DMS79 treated with DMSO at 0.1 percent for 48 hours (cell line): ENCODE measurements around the gene ANP32B.
A peak's percentile ranks its signal among the peaks of the same experiment; 100 is the strongest.

Experiments used
- DNase-seq: peaks from one replicate; lab custom pipeline; 2025; lab: John Stamatoyannopoulos, UW

ANP32B gene

DNA sequence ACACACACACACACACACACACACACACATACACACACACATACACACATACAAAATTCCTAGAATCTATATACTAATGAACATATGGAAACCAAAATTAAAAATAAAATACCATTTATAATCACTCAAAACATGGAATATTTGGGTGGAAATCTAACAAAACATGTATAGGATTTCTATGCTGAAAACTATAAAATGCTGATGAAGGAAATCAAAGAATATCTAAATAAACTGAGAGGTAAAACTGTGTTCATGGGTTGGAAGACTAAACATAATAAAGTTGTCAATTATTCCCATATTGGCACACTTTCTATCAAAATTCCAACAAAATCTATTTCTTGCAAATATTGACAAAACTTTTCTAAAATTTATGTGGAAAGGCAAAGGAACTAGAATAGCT is 48.0 kb downstream of the ANP32B start:
- no peak for DNase-seq

DNA sequence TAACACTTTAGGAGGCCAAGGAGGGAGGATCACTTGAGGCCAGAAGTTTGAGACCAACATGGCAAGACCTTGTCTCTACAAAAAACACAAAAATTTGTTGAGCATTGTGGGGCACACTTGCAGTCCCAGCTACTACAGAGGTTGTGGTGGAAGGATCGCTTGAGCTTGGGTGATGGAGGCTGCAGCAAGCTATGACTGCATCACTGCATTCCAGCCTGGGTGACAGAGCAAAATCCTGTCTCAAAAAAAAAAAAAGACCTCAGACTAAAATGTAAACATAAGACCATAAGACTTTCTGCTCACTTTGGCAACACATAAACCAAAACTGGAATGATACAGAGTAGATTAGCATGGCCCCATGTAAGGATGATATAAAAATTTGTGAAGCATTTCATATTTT is 48.8 kb downstream of the ANP32B start:
- no peak for DNase-seq

DNA sequence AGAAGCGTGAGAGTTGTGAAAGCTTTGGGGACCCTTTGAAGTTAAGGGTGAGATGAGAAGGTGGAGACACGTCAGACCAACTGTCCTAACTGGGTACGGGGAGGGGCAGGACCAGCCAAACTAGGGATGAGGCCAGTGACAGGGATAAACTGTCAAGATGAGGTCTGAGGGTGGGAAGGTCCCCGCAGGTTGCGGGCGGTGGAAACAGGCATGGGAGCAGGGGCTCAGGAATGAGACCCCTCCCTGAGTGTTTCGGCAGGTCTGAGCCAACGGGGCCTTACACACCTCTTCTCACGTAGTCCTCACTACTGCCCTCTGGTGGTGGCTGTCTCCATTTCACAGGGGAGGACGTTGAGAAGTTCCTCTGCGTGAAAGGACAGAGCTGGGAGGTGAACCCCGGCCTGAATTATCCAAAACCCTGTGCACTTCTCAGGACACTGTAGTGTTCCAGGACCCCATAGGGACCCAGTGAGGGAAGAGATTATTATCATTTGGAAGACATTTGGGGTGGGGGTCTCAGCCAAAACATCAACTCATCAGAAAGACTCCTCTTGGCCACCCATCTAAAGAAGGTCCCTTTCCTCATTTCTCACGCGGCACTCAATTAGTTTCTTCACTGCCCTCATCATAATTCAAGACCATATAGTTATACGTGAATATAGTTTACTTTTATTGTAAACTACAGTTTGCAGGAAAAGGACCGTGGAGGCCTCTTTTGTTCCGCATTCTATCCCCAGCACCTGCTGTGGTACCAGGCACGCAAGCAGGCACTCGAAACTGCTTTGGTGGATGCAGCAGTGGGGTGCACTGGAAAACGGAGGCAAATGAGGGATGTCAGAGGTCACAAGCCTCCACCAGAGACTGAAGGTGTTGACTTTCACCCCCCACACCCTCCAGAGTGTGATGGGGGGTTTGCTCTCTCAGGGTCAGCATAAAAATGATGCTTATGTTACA is 51.7 kb downstream of the ANP32B start:
- no peak for DNase-seq

DNA sequence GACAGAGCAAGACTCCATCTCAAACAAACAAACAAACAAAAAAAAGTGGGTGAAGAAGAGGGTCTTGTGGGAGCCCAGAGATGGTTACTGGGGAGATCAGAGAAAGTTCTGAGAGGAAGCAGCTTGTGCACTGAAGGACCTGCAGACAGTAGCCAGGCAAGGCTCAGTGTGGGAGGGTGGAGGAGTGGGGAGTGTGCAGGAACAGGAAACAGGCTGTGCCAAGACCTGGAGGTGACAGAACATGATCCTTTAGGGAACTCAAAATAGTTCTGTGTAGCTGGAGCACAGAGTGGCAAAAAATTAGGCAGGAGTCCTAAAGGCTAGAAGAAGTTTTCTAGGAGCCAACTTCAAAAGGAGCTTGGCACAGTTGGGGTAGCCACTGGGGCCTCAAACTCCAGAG is 54.2 kb downstream of the ANP32B start:
- no peak for DNase-seq

DNA sequence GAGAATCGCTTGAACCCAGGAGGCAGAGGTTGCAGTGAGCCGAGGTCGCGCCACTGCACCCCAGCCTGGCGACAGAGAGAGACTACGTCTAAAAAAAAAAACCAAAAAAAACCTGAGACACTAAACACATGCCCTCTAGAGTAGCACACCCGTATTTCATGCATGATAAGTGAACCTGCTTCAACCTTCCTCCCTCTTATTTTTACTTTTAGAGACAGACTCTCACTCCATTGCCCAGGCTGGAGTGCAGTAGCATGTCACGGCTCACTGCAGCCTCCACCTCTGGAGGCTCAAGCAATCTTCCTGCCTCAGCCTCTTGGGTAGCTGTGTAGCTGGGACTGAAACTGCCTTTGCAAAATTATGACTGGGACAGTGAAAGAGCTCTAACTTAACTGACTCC is 55.8 kb downstream of the ANP32B start:
- DNase-seq: no peak

DNA sequence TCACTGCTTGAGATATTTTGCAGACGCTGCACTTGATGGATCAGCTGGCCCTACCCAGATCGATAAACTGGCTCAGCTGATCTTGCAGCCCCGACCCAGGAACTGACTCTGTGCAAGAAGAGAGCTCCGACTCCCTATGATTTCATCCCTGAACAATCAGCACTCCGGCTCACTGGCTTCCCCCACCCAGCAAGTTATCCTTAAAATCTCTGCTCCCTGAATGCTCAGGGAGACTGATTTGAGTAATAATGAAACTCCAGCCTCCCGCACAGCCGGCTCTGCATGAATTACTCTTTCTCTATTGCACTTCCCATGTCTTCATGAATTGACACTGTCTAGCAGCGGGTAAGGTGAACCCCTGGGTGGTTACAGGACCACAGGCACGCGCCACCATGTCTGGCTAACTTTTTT is 56.5 kb downstream of the ANP32B start:
- DNase-seq: no peak

DNA sequence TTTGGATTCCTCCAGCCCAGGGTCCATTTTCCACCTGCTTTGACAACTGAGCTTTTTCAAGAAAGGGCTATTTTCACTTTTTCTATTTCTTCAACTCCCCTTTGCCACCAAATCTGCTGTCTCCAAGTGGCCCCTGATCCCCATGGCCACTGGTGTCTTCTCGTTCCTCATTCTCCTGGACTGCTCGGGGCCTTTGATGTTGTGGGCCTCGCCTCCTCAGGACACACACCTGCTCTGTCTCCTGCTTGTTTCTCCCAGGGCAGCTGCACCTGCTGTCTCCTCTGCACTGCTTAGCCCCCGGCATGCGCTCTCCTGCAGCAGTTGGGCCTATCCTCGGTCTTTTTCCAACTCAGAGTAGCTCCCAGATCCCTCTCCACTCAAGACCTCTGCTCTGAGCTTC is 57.1 kb downstream of the ANP32B start:
- no peak for DNase-seq

DNA sequence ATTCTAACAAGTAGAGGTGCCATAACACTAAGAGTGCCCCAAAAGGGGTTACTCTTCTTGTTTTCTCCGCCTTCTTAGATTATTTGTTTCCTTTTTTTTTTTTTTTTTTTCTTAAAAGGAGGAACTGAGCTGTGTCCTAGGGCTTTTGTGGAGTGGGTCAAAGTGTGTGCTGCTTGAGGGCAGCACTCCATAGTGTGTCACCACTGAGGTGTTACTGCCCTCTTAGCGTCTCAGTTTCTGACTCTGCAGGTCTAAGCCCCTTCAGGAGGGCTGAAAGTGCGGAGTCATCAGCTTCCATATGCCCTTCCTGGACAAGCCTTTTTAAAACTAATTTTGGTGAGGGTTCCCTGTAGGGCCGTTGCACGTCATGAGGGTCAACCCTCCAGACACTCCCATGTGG is 60.8 kb downstream of the ANP32B start:
- DNase-seq: no peak

DNA sequence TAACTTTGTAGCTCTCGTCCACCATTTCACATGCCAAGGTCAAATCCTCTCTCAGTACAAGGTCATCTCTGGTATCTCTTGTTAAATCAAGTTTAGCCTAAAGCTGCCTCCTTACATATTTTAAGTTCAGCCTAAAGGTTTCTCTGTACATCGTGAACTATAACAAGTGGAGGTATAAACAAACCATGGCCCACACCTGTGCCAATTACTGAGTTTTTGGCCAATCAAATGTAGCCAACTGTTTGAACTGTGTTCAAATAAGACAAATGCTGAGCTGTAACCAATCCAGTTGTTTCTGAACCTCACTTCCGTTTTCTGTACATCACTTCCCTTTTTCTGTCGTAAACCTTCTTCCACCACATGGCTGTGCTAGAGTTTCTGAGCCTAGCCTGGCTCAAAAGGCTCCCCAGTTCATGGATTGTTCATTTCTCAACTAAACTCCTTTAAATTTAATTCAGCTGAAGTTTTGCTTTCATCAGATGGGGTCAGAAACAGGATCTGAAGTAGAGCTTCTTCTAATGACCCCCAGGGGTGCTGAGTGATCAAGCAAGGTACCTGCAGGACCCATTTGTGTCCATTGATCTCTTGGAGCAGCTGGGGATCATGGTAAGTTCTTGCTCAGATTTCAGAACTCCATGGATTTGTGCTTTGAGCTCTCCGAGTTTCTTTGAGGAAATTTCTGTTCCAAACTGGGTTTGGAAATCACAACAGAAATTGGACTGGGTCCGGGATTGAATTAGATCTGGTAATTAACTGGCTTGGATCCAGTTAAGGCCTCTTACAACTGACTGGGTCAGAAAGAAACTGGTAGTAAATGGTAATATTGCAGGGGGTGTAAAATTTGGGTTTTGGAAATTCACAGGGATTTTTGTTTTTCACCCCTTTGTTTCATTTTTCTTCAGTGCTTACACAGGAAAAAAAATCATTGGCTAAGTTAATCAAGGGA is 62.4 kb downstream of the ANP32B start:
- no peak for DNase-seq

DNA sequence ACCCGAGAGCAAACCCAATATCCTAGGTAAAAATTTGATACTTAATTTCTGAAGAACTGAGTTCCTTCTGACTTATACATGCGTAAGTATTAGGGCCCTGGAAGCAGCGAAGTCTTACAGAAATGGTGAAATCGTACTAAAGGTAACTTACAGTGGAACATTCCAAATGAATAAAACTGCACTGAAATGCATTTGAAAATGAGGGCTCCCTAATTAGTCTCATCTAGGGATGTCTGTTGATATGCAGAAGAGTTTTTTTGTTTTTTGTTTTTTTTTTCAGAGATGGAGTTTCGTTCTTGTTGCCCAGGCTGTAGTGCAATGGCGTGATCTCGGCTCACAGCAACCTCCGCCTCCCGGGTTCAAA is 63.0 kb downstream of the ANP32B start:
- DNase-seq: no peak

DNA sequence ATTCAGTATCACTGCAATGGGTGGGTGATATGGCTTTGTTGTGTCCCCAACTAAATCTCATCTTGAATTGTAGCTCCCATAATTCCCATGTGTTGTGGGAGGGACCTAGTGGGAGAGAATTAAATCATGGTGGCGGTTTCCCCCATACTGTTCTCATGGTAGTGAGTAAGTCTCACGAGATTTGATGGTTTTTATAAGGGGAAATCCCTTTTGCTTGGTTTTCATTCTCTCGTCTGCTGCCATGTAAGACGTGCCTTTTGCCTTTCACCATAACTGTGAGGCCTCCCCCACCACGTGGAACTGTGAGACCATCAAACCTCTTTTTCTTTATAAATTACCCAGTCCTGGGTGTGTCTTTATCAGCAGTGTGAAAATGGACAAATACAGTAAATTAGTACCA is 63.9 kb downstream of the ANP32B start:
- DNase-seq: no peak

DNA sequence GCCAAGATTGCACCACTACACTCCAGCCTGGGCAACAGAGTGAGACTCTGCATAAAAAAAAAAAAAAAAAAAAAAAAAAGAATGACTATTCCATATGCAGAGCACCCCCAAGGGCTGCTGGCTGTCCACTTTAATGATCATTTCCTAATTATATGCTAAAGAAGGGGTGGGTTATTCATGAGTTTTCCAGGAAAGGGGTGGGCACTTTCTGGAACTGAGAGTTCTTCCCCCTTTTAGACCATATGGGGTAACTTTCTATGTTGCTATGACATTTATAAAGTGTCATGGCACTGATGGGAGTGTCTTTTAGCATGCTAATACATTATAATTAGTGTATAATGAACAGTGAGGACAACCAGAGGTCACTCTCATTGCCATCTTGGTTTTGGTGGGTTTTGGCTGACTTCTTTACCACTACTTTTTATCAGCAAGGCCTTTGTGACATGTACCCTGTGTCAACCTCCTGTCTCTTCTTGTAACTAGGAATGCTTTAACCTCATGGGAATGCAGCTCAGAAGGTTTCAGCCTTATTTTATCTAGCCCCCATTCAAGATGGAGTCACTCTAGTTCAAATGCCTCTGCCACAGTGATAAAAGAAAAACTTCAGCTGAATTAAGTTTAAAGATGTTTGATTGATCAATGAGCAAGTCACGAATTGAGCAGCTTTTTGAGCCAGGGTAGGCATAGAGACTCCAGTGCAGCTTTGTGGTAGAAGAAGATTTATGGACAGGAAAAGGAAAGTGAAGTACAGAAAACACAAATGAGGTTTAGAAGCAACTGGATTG is 66.3 kb downstream of the ANP32B start:
- no peak for DNase-seq

DNA sequence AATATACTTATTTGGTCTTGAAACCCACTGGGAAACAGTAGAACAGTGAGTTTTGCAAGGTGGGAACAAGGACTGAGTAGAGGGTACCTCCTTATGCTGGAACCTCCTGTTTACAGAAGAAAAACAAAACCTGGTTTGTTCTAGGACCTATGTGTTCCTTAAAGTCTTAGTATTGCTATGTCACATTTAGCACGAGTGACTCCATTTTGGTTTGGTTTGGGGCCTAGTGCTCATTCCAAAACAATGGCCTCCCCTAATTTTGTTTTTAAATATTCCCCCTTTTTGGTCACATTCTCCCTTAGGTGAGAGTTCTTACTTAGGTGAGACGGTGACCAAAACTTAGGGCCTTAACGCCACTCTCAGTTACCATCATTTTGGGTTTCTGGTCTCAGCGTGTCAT is 67.2 kb downstream of the ANP32B start:
- no peak for DNase-seq

DNA sequence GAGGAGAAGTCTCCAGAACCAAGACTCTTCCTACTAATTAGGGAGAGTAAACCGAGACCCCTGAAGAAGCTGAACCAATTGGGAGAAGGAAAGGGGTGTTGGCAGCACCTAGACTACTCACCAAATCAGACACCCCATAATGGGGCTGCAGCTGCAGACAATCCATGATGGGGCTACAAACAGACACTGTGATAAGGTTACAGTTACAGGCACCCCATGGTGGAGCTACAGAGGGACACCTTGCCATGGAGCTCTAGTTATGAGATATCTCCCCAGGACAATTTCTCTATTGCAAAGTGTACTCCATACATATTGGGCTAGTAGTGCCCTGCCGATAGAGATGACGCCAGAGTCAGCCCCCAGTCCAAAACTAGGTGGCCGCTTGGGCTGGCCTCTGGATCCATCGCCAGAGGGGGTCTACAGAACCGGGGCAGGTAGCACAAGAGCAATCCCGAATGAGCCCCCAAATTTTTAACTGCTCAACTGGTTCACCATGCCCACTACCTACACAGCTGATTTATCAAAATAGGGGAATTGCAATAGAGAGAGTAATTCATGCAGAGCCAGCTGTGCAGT is 71.3 kb downstream of the ANP32B start:
- DNase-seq: no peak

DNA sequence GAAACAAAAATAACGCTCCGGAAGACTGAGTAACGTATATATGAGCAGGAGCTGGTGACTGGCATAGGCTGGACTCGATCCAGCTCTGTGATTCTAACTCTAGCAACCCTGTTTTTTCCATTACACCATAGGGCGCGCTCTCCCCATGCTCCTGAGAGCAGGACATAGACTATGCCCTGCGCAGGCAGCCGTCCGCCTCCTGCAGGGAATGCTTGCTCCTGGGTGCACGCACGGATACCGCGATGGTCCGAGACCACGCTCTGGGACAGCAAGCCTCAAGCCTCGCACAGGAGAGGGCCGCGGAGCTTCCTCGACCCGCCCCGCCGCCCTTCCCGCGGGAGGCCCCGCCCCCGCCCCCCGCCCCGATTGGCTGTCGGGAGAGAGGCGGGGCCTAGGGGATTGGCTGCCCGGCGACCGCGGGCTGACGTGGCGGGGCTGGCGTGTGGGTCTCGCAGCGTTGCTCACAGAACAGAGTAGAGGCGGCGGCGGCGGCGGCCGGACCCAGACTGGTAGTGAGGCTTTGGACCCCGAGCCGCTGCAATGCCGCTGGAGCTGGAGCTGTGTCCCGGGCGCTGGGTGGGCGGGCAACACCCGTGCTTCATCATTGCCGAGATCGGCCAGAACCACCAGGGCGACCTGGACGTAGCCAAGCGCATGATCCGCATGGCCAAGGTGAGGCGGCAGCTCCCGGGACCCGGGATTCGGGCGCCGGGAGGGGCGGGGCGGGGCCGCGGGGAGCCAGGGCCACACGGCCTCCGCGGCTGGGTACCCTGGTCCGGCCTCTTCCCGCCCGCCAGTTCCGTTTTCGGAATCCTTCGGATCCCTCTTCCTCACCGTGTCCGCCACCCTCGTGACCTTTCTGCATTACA is 73.4 kb downstream of the ANP32B start, which contains the start of gene NANS:
Gene NANS, plus strand, starts transcription at position 464 of the 869 bp plus-strand sequence. Its CDS starts 77 bp downstream, at position 541.
- DNase-seq: peak; percentile 65

DNA sequence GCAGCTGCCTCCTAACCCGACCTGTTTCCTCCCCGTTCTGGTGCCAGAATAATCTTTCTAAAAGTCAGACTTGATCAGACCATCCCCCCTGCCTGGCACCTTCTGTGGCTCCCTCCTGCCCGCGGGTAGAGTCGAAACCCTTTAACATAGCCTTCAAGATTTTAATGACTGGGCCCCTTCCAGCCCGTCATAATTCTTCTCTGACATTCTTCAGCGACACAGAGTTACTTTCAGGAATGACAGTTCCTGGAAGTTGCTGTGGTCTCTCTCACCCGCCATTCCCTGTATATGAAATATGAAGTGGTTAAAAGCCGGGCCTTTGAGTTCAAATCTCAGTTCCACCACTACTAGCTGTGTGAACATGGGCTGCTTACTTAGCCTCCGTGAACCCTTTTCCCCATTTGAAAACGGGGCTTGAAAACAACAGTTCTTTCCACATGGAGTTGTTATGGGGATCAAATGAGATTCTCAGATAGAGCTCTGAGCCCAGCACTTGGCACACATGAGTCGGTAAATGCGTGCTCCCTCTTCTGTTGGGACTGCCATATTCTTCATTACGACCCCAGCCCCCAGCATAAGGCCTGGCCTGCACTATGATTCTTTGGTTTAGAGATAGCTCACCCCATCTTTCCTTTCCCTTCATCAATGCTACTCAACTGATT is 74.1 kb downstream of the ANP32B start:
- no peak for DNase-seq

DNA sequence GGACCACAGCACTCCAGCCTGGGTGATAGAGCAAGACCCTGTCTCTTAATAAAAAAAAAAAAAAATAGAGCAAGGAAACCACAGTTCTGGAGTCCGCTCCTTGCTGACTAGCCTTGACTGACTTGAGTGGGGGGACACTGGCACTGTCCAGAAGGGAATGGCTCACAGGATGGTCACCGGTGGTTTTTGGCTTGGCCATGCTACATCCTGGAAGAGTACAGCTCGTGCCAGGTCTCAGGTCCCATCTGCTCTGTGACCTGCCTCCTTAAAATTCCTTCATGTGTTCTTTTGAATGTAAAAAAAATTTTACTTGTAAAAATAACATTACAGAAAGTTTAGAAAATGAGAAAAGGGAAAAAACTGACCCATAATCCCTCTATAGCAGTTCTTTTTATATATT is 79.0 kb downstream of the ANP32B start:
- DNase-seq: no peak

DNA sequence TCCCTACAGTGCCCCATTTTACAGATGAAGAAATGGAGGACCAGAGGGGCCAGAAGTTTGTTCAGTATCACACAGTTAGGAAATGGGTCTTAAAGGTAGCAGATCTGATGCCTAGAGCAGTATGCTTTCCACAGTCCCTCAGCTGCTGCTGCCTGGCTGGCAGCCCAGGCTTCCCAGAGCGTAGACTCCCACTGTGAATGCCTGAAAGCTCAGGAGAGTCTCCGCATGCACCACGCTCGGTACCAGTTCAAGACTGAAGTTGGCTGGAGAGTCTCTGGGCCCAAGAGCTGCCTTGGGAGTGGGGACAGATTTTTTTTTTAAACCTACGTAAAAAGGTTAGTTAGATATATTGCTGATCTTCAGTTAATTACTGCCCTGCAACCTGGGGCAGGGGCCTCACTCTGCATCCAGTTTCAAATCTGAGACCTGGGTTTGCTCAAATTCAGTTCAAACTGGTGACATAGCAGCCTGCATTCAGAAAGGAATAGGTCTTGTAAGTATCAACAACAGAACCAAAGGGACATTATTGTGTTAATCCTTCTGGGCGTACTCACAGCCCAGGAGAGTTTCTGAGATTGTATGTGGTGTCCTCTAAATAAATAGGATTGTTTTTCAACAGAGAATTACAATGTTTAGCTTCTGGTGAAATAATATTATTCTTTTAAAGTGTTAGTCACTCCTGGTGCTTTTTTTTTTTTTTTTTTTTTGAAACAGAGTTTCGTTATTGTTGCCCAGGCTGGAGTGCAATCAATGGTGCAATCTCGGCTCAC is 81.7 kb downstream of the ANP32B start:
- DNase-seq: no peak
